HL-60 (cell line): ENCODE measurements around the gene APBA2.

Source experiments
- CTCF ChIP-seq: IDR thresholded peaks from one replicate; pipeline ENCODE4 v1.5.1; 2011; ENCODE audit warnings: low read length, control low read depth, inconsistent platforms; ENCODE audit not compliant: insufficient read depth
- REST ChIP-seq: IDR thresholded peaks from 2 replicates; pipeline ENCODE4 v1.6.1; 2012; ENCODE audit warnings: low read depth; ENCODE audit not compliant: insufficient replicate concordance

- no peak for TF ChIP-seq CTCF
- TF ChIP-seq REST, result no peak
These were observed 38.0 kb downstream of the APBA2 start for GRCh38 chr15:28923726-28924280.
